ENCODE data around the gene ASH1L.
A peak's percentile ranks its signal among the peaks of the same experiment; 100 is the strongest.
"Not testable (repeated sequence)": the region's sequence is repeated elsewhere in the genome, so short reads cannot be mapped to it uniquely, and the experiment has no call there.

Gene ASH1L, protein sequence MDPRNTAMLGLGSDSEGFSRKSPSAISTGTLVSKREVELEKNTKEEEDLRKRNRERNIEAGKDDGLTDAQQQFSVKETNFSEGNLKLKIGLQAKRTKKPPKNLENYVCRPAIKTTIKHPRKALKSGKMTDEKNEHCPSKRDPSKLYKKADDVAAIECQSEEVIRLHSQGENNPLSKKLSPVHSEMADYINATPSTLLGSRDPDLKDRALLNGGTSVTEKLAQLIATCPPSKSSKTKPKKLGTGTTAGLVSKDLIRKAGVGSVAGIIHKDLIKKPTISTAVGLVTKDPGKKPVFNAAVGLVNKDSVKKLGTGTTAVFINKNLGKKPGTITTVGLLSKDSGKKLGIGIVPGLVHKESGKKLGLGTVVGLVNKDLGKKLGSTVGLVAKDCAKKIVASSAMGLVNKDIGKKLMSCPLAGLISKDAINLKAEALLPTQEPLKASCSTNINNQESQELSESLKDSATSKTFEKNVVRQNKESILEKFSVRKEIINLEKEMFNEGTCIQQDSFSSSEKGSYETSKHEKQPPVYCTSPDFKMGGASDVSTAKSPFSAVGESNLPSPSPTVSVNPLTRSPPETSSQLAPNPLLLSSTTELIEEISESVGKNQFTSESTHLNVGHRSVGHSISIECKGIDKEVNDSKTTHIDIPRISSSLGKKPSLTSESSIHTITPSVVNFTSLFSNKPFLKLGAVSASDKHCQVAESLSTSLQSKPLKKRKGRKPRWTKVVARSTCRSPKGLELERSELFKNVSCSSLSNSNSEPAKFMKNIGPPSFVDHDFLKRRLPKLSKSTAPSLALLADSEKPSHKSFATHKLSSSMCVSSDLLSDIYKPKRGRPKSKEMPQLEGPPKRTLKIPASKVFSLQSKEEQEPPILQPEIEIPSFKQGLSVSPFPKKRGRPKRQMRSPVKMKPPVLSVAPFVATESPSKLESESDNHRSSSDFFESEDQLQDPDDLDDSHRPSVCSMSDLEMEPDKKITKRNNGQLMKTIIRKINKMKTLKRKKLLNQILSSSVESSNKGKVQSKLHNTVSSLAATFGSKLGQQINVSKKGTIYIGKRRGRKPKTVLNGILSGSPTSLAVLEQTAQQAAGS (N-terminal part only)

DNA sequence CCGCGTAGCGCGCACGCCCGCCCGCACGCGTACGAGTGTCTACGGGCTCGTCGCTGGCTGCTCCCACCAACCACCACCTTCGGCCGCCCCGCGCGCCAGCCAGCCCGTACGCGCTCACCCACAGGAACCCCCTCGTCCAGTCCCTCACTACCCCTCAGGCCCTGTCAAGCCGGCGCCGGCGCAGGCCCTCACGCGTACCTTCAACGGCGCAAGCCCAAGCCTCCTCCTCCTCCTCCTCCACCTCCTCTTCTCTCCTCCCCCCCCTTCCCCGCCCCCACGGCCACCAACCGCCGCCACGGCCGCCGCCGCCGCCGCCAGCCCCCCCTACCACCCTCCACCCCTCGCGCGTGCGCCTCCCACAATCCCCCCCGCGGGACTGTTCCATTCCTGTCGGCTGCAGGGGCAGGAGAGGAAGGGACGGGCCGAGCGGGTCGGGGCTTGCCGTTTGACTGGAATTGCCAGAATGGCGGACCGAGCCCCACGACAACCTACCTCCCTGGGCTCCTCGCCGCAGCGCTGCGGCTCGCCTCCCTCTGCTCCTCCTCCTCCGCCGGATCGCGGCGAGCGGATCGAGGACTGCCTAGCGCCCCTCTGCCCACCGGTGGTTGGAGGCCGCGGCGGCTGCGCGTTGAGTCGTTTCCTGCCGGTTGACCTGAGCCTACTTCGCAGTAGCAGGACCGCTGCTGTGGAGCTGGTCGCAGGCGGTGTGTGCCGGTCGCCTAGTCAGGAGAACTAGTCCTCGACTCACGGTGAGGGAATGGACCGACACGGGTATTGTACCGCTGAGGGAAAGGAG lies at the start of gene ASH1L:
Gene ASH1L, minus strand, starts transcription at position 223 of the 796 bp plus-strand sequence. CDS start 41,284 bp downstream, outside the sequence.
- DNase-seq (ENCODE audit: low read depth), result peak; percentile 95

DNA sequence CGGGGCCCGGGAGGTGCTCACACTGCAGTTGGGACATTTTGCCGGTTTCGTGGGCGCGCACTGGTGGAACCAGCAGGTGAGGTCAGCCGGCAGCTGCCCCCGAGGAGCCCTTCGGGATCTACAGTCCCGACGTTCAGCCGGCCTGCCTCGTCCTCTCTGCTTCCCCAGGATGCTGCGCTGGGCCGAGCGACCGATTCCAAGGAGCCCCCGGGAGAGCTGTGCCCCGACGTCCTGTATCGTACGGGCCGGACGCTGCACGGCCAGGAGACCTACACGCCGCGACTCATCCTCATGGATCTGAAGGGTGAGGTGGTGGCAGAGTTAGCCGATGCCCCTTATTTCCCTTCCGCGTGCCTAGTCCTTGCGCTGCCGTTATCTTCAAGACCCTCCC lies 47.6 kb upstream of the ASH1L start:
- not testable (repeated sequence) for DNase-seq (ENCODE audit: low read depth)

DNA sequence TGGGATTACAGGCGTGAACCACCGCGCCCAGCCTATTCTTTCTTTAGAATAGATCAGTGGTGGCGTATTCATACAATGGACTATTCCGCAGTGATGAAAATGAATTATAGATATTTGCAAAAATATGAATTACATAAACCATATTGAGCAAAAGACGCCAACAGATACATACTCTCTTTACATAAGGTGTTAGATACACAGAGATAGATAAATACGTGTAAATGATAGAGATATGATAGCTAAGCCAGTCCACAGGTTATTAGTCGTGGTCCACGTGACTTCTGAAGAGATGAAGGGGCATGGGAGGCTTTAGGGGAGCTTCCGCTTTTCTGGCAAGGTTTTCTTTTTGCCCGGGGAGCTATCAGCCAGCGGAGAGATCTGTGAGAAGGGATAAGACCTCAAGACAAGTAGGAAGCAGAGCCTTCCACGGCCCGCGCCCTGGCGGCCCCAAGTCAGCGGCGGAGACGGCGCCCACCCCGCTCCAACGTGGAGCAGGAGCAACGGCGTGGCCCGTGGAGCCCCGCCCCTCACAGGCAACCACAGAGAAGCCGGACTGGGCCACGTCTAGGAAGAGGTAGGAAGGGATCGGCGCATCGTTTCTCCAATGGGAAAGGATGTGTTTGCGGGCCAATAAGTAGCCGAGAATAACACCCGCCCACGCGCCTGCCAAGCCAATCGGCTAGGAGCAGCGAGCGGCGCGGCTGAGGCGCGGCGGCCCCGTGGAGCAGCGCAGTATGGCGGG lies 47.1 kb upstream of the ASH1L start, which contains the start of gene MSTO1:
Gene MSTO1, plus strand, starts transcription at position 704 of the 742 bp plus-strand sequence. Its CDS starts 31 bp downstream, at position 735.
- DNase-seq (ENCODE audit: low read depth), result peak; percentile 97

DNA sequence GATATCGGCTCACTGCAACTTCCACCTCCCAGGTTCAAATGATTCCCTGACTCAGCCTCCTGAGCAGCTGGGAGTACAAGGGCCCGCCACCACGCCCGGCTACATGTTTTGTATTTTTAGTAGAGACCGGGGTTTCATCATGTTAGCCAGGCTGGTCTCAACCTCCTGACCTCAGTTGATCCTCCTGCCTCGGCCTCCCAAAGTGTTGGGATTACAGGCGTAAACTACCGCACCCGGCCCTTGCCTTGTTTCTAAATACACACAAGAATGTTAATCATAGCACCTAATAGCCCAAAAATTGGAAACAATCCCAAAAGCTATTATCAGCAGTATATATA lies 46.3 kb upstream of the ASH1L start:
- DNase-seq (ENCODE audit: low read depth), result no peak

DNA sequence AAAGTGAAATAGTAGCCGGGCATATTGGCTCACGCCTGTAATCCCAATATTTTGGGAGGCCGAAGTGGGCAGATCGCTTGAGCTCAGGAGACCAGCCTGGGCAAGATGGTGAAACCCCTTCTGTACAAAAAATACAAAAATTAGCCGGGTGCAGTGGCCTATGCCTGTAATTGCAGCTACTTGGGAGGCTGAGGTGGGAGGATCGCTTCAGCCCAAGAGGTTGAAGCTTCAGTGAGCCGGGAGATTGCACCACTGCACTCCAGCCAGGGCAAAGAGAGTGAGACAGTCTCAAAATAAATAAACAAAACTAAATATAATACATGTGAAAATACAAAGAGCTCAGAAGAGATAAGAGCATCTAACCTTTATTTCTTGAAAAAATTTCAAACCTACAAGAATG lies 45.1 kb upstream of the ASH1L start:
- no peak for DNase-seq (ENCODE audit: low read depth)

DNA sequence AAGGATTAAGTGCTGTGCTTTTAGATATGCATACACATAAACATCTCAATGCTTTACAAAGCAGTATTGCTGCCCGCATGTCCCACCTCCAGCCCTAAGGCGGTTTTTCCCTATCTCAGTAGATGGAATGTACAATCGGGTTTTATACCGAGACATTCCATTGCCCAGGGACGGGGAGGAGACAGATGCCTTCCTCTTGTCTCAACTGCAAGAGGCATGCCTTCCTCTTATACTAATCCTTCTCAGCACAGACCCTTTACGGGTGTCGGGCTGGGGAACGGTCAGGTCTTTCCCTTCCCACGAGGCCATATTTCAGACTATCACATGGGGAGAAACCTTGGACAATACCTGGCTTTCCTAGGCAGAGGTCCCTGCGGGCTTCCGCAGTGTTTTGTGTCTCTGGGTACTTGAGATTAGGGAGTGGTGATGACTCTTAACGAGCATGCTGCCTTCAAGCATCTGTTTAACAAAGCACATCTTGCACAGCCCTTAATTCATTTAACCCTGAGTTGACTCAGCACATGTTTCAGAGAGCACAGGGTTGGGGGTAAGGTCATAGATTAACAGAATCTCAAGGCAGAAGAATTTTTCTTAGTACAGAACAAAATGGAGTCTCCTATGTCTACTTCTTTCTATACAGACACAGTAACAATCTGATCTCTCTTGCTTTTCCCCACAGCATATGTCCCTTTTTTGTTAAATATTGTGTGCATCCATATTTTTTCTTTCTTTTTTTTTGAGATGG lies 37.4 kb upstream of the ASH1L start:
- DNase-seq (ENCODE audit: low read depth), result not testable (repeated sequence)

DNA sequence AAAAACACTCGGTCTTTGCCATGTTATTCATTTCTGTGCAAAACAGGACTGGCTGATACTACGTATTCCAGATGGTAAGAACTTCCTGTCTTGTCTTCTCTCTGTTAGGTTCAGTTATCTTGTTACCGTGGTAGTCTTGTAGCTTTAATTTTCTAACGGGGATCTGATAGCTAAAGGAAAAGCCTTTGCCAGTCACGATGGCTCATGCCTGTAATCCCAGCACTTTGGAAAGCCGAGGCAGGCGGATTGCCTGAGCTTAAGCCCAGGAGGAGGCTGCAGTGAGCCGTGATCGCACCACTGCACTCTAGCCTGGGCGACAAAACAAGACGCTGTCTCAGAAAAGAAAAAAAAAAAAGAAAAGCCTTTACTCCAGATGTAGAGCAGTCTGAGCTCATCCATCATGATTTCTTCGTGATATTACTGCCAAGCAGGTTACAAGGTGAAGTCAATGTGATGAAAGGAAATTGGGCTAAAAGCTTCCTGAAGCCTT lies 36.3 kb upstream of the ASH1L start:
- DNase-seq (ENCODE audit: low read depth), result peak; percentile 44

DNA sequence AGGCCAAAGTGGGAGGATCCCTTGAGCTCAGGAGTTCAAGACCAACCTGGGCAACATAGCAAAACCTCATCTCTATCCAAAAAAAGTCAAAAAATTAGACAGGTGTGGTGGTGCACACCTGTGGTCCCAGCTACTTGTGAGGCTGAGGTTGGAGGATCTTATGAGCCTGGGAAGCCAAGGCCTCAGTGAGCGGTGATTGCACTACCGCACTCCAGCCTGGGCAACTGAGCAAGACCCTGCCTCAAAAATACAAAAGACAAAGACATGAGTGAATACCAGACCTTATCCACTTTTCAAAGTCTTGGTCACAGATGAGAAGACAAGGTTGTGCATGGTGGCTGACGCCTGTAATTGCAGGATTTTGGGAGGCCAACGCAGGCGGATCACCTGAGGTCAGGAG lies 34.3 kb upstream of the ASH1L start:
- no peak for DNase-seq (ENCODE audit: low read depth)

DNA sequence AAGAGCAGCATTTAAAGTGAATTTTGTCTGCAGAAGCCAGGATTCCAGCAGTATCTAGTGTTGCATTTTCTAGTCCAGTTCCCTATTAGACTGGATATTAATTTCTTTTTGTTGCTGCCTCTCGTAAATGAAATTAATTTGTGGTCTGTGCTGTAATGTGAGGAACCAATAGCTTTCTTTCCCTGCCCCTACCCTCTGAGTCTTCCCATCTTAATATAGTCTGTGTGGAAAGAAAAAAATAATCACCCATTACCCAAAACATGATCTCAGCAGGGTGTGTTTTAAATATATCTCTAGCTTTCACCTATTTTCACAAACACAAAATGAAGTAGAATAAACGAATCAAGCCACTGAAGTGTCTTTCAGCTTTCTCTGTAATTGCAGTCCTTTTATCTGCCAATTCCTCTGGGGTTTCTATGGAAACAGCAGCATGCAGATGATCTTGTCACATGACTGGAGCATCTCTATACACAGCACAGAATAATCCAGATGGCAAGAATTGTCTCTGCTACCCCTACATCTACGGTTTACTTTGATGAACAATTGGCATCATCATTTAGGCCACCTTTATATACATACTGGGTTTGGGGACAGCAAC lies 33.4 kb upstream of the ASH1L start:
- DNase-seq (ENCODE audit: low read depth), result not testable (repeated sequence)

DNA sequence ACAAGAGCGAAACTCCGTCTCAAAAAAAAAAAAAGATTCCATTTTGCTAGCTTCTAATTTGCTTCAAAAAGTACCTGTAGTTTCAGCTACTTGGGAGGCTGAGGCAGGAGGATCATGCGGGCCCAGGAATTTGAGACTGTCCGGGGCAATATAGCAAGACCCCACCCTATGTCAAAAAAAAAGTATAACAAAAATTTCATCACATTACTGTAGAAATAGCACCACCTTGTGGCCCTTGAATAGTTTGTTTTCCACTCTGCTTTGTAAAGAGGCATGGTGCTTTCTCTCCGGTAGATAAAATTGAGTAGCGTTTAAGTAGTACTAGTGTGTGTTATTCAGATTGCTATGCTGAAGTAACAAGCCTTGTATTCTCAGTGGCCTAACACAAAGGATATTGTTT lies 29.2 kb upstream of the ASH1L start:
- DNase-seq (ENCODE audit: low read depth), result peak; percentile 59

DNA sequence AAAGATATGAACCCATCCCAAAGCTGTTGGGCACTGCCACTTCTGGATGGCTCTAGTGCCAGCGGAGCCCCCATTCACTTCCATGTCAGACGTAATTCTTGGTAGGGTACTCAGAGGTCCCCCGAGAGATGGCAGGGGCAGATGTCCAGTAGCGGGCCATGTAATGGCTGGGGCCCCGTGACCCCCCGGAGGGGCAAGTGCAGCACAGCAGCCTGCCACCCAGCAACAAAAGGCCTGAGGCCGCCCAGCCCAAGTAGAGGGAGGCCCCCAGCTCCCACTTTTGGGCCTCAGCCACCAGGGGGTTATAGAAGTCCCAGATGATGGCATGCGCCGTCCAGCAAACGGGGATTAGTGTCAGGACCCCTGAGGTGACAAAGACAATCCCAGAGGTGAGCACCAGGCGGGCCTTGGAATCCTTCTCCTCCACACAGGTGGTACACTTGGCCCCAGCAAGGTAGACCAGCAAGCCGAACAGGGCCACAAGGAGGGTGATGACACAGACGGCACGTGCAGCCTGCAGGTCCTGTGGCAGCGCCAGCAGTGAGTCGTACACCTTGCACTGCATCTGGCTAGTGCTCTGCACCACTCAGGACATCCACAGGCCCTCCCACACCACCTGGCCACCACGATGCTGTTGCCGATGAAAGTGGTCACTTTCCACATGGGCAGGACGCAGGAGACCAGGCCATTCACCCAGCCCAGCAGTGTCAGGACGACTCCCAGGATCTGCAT lies 28.1 kb upstream of the ASH1L start:
- not testable (repeated sequence) for DNase-seq (ENCODE audit: low read depth)

DNA sequence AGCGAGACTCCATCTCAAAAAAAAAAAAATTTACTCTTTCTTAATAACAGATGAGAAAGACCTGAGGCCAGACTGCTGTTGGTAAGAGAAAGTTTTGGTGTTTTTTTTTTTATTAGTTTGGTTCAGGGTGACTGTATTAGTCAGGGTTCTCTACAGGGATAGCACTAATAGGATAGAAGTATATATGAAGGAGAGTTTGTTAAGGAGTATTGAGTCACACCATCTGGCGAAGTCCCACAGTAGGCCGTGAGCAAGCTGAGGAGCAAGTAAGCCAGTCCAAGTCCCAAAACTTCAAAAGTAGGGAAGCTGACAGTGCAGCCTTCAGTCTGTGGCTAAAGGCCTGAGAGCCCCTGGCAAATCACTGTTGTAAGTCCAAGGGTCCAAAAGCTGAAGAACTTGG lies 26.7 kb upstream of the ASH1L start:
- DNase-seq (ENCODE audit: low read depth), result not testable (repeated sequence)

DNA sequence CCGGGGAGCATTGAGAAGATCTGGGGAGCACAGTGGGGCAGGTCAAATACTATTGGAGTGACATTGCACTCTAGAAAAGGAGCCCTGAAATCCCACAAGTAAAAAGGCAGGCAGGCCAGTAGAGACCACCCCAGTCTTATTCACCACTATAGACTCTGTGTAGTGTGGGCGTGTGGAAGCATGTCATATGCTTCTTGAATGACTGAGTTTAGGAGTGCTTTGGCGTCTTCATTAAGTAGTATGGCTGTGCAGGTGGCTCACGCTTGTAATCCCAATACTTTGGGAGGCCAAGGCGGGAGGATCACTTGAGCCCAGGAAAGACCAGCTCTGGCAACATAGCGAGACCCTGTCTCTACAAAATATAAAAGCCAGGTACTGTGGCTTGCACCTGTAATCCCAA lies 21.2 kb upstream of the ASH1L start:
- not testable (repeated sequence) for DNase-seq (ENCODE audit: low read depth)

DNA sequence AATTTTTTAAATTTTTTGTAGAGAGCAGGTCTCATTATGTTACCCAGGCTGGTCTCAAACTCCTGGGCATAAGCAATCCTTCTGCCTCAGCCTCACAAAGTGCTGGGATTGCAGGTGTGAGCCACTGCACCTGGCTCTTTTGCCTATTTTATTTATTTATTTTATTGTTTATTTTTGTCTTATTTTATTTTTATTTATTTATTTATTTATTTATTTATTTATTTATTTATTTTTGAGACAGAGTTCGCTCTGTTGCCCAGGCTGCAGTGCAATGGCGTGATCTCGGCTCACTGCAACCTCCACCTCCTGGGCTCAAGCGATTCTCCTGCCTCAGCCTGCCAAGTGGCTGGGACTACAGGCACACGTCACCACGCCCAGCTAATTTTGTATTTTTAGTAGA lies 13.0 kb upstream of the ASH1L start:
- not testable (repeated sequence) for DNase-seq (ENCODE audit: low read depth)

DNA sequence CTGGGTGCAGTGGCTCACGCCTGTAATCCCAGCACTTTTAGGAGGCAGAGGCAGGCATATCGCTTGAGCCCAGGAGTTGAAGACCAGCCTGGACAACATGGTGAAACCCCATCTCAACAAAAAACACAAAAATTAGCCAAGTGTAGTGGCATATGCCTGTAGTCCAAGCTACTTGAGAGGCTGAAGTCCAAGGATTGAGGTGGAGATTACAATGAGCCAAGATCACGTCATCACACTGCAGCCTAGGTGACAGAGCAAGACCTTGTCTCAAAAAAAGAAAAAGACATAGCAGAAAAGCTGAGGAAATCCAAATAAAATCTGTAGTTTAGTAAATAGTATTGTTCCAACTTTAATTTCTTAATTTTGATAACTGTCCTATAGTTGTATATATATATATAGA lies 11.5 kb upstream of the ASH1L start:
- DNase-seq (ENCODE audit: low read depth), result no peak

DNA sequence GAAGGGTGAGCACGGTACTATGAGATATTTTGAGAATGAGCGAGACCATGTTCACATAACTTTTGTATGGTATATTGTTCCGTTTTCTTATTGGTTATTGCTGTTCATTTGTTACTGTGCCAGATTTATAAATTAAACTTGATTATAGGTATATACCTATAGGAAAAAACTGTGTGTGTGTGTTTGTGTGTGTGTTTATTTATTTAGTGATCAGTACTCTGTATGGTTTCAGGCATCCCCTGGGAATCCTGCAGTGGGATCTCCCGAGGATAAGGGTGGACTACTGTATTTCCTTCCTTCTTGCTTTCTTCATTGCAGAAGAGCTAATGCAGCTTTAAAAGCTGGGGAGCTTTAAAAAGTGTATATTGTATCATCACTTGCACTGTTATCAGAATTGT lies 8.0 kb upstream of the ASH1L start:
- no peak for DNase-seq (ENCODE audit: low read depth)

DNA sequence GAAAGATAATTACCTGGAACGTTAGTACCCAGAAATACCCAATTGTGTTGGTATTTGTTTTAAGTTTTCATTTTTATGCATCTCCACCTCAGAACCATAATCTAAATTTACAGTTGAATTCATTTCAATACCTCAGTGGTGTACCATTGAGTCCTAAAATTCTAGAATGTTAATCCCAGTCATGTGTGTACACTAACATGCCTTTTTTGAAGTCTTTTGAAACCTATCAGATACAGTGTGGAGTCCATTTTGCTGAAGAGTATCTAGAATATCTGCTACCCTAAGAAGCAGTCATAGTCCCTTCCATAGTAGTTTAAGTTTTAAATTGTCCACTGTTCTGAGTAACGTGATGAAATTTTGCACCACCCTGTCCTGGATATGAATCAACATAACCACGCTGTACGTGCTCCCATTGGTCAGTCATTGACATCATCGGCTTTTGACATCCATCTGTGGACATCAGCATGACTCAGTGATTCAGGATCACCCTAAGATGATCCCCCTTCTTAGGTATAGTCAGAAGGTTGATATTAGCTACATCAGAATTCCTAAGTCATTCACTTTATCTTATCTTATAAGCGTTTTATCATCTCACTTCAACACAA lies 7.5 kb upstream of the ASH1L start:
- peak; percentile 50 for DNase-seq (ENCODE audit: low read depth)

DNA sequence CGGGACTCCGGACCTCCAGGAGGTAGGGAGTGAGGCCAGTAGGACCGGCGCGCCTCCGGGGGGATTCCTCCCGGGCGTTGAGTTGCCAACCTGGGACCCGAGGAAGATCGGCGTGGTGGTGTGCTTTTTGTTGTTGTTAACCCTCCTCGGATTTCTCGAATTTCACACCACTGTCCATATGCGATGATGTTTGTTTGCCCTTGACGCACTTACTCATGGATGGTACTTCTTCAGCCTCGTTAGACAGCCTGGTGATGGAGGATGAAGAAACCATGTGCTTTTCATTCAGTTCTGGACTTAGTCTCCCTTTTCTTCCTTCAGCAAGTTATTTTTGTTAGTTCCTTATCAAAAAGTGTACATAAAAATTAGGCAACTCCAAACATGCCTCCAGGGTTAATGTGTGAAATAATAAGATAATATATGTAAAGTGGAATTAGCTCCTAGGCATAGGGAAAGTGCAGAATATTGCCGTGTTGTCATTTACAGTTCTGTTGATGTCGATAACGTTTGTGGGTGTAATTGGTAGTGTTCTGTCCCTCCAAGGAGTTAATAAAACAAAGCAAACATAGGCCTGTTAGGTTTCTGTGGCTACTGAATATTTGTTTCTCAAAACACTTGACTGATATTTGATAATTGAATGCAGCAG lies 897 bp upstream of the ASH1L start:
- peak; percentile 1 for DNase-seq (ENCODE audit: low read depth)

All from fibroblast of gingiva (primary cell).